ENCODE results near the gene FCMR.
A peak's percentile ranks its signal among the peaks of the same experiment; 100 is the strongest.

FCMR gene

DNA sequence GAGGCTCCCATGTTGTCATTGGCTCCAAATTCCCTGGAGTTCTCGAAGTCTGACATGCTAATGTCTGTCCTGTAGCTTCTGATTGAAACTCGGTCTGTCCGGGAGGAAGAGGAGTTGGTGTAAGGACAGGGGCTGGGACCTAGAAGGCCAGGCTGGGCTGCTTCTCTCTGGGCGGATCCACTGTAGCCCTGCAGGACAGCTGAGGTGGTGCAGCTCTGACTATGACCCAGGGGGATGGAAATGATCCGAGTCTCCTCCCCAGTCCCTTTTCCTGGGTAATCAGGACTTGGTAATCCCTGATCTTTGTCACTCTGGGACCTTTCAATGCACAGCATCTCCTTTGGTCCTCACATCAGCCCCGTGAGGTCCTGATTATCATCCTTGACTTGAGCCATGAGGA lies 10.0 kb upstream of the FCMR start:
- TF ChIP-seq, protein P1, sequence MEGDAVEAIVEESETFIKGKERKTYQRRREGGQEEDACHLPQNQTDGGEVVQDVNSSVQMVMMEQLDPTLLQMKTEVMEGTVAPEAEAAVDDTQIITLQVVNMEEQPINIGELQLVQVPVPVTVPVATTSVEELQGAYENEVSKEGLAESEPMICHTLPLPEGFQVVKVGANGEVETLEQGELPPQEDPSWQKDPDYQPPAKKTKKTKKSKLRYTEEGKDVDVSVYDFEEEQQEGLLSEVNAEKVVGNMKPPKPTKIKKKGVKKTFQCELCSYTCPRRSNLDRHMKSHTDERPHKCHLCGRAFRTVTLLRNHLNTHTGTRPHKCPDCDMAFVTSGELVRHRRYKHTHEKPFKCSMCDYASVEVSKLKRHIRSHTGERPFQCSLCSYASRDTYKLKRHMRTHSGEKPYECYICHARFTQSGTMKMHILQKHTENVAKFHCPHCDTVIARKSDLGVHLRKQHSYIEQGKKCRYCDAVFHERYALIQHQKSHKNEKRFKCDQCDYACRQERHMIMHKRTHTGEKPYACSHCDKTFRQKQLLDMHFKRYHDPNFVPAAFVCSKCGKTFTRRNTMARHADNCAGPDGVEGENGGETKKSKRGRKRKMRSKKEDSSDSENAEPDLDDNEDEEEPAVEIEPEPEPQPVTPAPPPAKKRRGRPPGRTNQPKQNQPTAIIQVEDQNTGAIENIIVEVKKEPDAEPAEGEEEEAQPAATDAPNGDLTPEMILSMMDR (IDR thresholded peaks at IDR 0.05; ENCODE audit: low read length) = peak; percentile 25
- TF ChIP-seq EZH2 (optimal IDR thresholded peaks at IDR 0.05; ENCODE audit: low read depth, low read length) = no peak
- TF ChIP-seq EZH2phosphoT487 (IDR thresholded peaks at IDR 0.05; ENCODE audit: low read length) = no peak
- no peak for DNase-seq
- H3K9me2 ChIP-seq (replicated peaks; ENCODE audit: insufficient read depth, low read length) = no peaks in the 10 kb centered on the region
- no peaks in the 10 kb centered on the region for H3K36me3 ChIP-seq (replicated peaks; ENCODE audit: insufficient read depth, low read length)
- H3K4me1 ChIP-seq (ENCODE audit: low read length) = peaks cover 16% of the 10 kb centered on the region
- no peaks in the 10 kb centered on the region for H3F3A ChIP-seq (ENCODE audit: insufficient read depth, low read length)
- H3K9me3 ChIP-seq (replicated peaks; ENCODE audit: insufficient read depth, low read length) = no peaks in the 10 kb centered on the region
- H2AFZ ChIP-seq (ENCODE audit: low read length) = no peak overlapping the region
- H3K27ac ChIP-seq (ENCODE audit: low read length) = no peak overlapping the region
- H3K79me2 ChIP-seq (ENCODE audit: low read length) = no peaks in the 10 kb centered on the region
- no peaks in the 10 kb centered on the region for H4K20me1 ChIP-seq (ENCODE audit: insufficient read depth, low read length)
- H3K9ac ChIP-seq (ENCODE audit: low read length) = no peak overlapping the region
- H3K4me3 ChIP-seq (ENCODE audit: low read length) = no peak overlapping the region
- no peak overlapping the region for H3K4me2 ChIP-seq (ENCODE audit: low read depth, low read length)
- no peaks in the 10 kb centered on the region for H3K27me3 ChIP-seq (replicated peaks; ENCODE audit: insufficient read depth, low read length)

DNA sequence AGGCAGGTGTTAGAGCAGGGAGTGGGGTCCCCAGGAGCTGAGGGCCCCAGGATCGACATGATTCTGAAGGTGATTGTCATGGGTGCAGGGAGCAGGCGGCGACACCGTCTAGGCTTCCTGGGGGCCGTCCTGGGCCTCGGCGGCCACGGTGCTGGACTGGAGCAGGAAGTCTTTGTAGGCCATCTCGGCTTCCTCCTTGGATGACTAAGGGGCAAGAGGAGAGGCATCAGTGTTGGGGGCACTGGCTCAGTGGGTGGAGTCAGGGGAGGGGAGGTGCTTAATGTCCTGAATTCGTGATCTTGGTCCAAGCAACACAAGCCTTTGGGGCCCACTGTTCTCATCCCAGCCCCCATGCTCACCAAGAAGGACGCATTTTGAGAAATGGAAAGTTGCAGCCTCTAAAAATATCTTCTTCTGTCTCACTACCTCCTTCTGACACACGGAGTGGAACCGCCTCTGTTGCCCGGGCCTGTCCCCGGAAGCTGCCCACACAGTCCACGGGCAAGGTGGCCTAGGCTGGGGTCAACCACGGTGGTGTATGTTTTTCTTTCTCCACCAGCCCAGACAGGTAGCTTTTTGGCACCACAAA lies 8.6 kb upstream of the FCMR start:
- peak overlapping the region; percentile 25 for H3K4me2 ChIP-seq (ENCODE audit: low read depth, low read length)
- H3K4me1 ChIP-seq (ENCODE audit: low read length) = peaks cover 16% of the 10 kb centered on the region
- no peaks in the 10 kb centered on the region for H3K9me3 ChIP-seq (replicated peaks; ENCODE audit: insufficient read depth, low read length)
- no peak for DNase-seq
- H3K27me3 ChIP-seq (replicated peaks; ENCODE audit: insufficient read depth, low read length) = no peaks in the 10 kb centered on the region
- no peaks in the 10 kb centered on the region for H3K9me2 ChIP-seq (replicated peaks; ENCODE audit: insufficient read depth, low read length)
- H3K4me3 ChIP-seq (ENCODE audit: low read length) = no peak overlapping the region
- peak overlapping the region; percentile 53 for H2AFZ ChIP-seq (ENCODE audit: low read length)
- no peaks in the 10 kb centered on the region for H4K20me1 ChIP-seq (ENCODE audit: insufficient read depth, low read length)
- H3K9ac ChIP-seq (ENCODE audit: low read length) = no peak overlapping the region; the same call in 1 of the 2 replicates
- TF ChIP-seq EZH2 (optimal IDR thresholded peaks at IDR 0.05; ENCODE audit: low read depth, low read length) (no peak), EZH2phosphoT487 (IDR thresholded peaks at IDR 0.05; ENCODE audit: low read length) (no peak)
- TF ChIP-seq, protein P1 (IDR thresholded peaks at IDR 0.05; ENCODE audit: low read length) = no peak
- no peaks in the 10 kb centered on the region for H3K36me3 ChIP-seq (replicated peaks; ENCODE audit: insufficient read depth, low read length)
- H3F3A ChIP-seq (ENCODE audit: insufficient read depth, low read length) = no peaks in the 10 kb centered on the region
- no peaks in the 10 kb centered on the region for H3K79me2 ChIP-seq (ENCODE audit: low read length)
- peak overlapping the region; percentile 15; the same call in 1 of the 2 replicates for H3K27ac ChIP-seq (ENCODE audit: low read length)

DNA sequence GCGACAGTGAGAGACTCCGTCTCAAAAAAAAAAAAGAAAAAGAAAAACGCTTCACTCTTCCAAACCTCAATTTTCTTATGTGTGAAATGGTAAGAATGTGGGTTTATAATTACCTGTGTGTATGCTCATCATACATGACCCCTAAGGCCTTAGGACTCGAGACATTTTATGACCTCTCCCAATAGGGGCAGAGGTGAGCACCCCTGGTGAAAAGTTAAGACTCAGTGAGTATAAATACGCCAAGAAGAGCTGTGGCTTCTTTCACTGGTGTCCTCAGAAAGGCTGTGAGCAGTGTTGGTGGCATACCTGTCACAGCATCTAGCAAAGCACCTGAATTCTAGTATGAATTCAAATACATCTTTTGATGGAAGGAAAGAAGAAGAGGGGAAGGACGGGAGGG lies 7.8 kb upstream of the FCMR start:
- Histone ChIP-seq H3K4me1 (ENCODE audit: low read length) (peaks cover 16% of the 10 kb centered on the region), H3K9ac (ENCODE audit: low read length) (no peak overlapping the region), H3F3A (ENCODE audit: insufficient read depth, low read length) (no peaks in the 10 kb centered on the region), H2AFZ (ENCODE audit: low read length) (no peak overlapping the region), H3K27me3 (replicated peaks; ENCODE audit: insufficient read depth, low read length) (no peaks in the 10 kb centered on the region), H3K4me2 (ENCODE audit: low read depth, low read length) (no peak overlapping the region), H3K27ac (ENCODE audit: low read length) (no peak overlapping the region), H3K36me3 (replicated peaks; ENCODE audit: insufficient read depth, low read length) (no peaks in the 10 kb centered on the region), H4K20me1 (ENCODE audit: insufficient read depth, low read length) (no peaks in the 10 kb centered on the region), H3K4me3 (ENCODE audit: low read length) (no peak overlapping the region), H3K79me2 (ENCODE audit: low read length) (no peaks in the 10 kb centered on the region), H3K9me2 (replicated peaks; ENCODE audit: insufficient read depth, low read length) (no peaks in the 10 kb centered on the region), H3K9me3 (replicated peaks; ENCODE audit: insufficient read depth, low read length) (no peaks in the 10 kb centered on the region)
- DNase-seq = no peak
- TF ChIP-seq EZH2phosphoT487 (IDR thresholded peaks at IDR 0.05; ENCODE audit: low read length) (no peak), EZH2 (optimal IDR thresholded peaks at IDR 0.05; ENCODE audit: low read depth, low read length) (no peak)

DNA sequence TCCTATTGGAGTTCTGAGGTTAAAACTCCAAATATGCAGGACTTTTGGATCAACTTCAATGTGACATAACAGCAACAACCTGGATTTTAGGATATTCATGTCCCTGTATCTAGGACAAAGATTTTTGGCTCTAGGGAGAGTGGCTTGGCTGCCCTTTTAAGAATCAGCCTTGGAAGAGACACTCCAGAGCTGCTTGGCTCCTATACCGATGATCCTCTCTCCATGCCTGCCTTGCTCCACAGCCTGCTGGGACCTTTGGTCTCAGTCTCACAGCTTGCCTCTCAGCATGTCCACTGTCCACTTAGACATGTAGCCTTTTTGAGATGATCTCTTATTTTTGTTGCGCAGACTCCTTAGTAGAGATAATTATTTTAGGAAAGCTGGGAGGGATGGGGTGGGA lies 4.5 kb upstream of the FCMR start:
- no peak overlapping the region for H3K4me2 ChIP-seq (ENCODE audit: low read depth, low read length)
- no peak for TF ChIP-seq EZH2 (optimal IDR thresholded peaks at IDR 0.05; ENCODE audit: low read depth, low read length)
- no peak for TF ChIP-seq EZH2phosphoT487 (IDR thresholded peaks at IDR 0.05; ENCODE audit: low read length)
- TF ChIP-seq, protein P1 (IDR thresholded peaks at IDR 0.05; ENCODE audit: low read length) = no peak
- H2AFZ ChIP-seq (ENCODE audit: low read length) = no peak overlapping the region
- H3K4me3 ChIP-seq (ENCODE audit: low read length) = no peak overlapping the region
- H3K79me2 ChIP-seq (ENCODE audit: low read length) = peaks cover 5% of the 10 kb centered on the region
- H3K27me3 ChIP-seq (replicated peaks; ENCODE audit: insufficient read depth, low read length) = no peaks in the 10 kb centered on the region
- no peaks in the 10 kb centered on the region for H3K36me3 ChIP-seq (replicated peaks; ENCODE audit: insufficient read depth, low read length)
- H3K4me1 ChIP-seq (ENCODE audit: low read length) = peaks cover 41% of the 10 kb centered on the region
- H3K9ac ChIP-seq (ENCODE audit: low read length) = no peak overlapping the region
- no peaks in the 10 kb centered on the region for H3K9me3 ChIP-seq (replicated peaks; ENCODE audit: insufficient read depth, low read length)
- no peak for DNase-seq
- no peaks in the 10 kb centered on the region for H3K9me2 ChIP-seq (replicated peaks; ENCODE audit: insufficient read depth, low read length)
- H3F3A ChIP-seq (ENCODE audit: insufficient read depth, low read length) = peaks cover 25% of the 10 kb centered on the region
- no peaks in the 10 kb centered on the region for H4K20me1 ChIP-seq (ENCODE audit: insufficient read depth, low read length)
- H3K27ac ChIP-seq (ENCODE audit: low read length) = no peak overlapping the region
